D341Med (cell line): ENCODE results near the gene NKX2-4.
A peak's percentile ranks its signal among the peaks of the same experiment; 100 is the strongest.
"Not testable (repeated sequence)": the region's sequence is repeated elsewhere in the genome, so short reads cannot be mapped to it uniquely, and the experiment has no call there.

Experiments used
- DNase-seq: peaks from one replicate; pipeline ENCODE4 v3.0.0; 2012; ENCODE audit warnings: low spot score

Gene NKX2-4

GRCh38 chr20:21397341-21398108, at the start of gene NKX2-4:
NKX2-4 (minus strand) TSS chr20:21397526; CDS start chr20:21397399, 127 bp downstream.
- peak; percentile 82 for DNase-seq

GRCh38 chr20:21437816-21438215, 40.5 kb upstream of the NKX2-4 start:
- DNase-seq: no peak

- DNase-seq: no peak
Measured at GRCh38 chr20:21437248-21437647, 39.9 kb upstream of the NKX2-4 start.

DNA sequence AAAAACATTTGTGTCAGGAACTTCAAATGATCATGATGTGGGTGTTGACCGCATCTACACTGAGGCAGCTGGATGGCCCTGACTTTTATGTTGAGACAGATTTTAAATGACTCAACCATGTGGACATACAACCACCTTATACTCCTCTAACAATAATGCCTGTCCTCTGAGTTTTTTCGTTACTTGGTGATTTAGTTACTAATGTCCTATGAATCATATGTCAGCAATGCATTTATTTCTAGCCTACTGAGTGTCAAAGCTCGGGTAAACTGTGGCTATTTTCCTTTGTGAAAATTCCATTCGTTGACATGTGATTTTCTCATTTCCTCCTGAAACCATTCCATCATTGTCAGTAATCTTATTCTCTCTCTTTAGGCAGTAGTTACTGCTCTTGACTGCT, 38.9 kb upstream of the NKX2-4 start:
- no peak for DNase-seq

DNA sequence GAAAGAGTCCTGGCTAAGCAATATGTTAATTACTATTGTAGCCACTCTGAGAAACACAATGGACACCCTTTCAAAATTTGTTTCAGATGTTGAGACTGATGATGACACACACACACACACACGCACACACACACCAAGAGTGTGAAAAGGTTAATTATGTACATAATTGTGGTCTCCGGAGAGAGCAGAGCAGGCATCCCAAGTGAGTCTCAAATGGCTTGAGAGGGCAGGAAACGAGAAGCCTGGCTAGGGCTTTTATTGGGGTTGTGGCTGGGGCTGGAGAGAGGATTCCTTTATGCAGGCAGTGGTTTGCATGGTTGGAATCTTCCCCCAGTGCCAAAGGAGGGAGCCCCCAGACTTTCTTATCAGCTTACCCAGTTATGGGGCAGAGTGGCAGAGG, 38.2 kb upstream of the NKX2-4 start:
- DNase-seq: no peak

GRCh38 chr20:21433329-21433890, 36.1 kb upstream of the NKX2-4 start:
- no peak for DNase-seq

DNA sequence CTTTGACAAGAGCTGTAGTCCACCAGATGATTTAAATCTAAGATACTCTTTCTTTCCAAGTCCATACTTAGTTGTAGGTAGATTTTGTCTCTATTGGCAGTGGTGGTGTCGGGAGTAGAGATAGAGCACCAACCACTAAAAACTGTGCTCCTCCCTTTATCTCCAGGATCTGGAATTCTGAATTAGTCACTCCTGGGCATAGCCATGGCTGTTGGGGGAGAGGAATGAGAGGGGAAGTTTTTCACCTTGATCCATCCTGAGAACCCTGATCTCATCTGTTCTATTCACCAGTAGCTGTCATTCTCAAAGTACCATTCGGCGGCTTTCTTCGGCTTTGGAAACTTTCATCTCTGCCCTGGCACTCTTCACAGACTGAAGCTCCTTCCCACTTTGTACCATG, 35.6 kb upstream of the NKX2-4 start:
- no peak for DNase-seq

DNA sequence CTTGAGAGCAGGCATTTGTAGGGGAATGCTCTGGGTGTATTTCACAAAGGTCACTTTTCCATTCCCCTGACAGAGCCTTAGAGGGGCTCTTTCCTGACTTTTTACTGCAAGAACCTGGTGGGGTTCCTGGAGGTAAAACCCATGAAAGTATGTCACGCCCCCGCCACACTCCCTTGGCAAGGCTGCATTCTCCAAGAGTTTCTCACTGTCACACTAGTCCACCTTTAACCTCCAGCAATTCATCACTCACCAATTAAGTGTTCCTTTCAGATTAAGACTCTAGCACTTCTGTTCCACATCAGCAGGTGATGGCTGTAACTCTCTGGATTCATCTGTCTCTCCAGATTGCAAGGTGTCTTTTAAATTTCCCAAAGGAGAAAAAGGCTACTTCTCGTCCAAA, 32.7 kb upstream of the NKX2-4 start:
- no peak for DNase-seq

DNA sequence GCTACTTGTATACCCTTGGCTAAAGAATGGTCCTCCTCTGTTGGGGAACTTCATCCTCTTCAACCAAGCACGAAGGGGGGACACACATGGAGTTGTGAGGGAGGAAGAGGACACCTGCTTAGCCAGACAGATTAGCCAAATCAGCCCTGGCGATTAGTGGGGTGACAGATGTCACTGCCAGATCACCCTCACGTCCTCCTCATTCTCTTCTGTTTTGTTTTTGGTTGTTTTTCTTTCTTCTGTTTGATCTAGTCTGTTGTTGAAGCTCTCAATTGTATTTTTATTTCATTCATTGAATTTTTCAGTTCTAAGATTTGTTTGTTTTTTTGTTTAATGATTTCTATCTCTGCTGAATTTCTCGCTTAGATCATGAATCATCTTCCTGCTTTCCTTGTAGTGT, 27.5 kb upstream of the NKX2-4 start:
- no peak for DNase-seq

DNA sequence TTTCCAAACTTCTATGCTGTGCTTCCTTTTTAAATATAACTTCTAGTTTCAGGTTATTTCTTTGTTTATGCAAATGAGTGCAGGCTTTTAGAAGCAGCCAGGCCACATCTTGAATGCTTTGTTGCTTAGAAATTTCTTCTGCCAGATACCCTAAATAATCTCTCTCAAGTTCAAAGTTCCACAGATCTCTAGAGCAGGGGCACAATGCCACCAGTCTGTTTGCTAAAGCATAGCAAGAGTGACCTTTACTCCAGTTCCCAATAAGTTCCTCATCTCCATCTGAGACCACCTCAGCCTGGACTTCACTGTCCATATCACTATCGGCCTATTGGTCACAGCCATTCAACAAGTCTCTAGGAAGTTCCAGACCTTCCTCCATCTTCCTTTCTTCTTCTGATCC, 26.4 kb upstream of the NKX2-4 start:
- not testable (repeated sequence) for DNase-seq

DNA sequence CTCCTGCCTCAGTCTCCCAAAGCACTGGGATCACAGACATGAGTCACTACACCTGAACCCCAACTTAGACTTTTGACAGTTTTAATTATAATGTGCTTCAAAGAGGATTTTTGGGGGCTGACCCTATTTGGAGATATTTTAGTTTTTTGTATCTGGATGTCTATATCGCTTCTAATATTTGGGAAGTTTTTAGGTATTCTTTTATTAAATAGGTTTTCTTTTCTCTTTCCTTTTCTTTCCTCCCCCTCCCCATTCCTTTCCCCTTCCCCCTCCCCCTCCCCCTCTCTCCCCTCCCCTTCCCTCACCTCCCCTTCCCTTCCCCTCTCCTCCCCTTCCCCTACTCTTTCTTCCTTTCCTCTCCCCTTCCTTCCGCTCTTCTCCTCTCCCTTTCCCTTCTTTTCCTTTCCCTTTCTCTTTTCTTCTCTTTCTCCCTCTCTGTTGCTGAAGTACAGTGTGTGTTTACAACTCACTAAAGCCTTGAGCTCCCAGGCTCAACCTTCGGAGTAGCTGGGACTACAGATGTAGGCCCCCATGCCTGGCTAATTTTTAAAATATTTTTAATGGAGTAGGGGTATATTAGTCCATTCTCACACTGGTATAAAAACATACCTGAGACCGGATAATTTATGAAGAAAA, 24.4 kb upstream of the NKX2-4 start:
- no peak for DNase-seq

DNA sequence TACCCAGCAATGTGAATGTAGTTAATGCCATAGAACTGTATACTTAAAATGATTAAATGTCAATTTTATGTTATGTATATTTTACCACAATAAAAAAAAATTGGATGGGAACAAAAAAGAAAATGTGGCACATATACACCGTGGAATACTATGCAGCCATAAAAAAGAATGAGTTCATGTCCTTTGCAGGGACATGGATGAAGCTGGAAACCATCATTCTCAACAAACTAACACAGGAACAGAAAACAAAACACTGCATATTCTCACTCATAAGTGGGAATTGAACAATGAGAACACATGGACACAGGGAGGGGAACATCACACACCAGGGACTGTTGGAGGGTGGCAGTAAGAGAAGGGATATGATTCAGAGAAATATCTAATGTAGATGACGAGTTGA, 21.8 kb upstream of the NKX2-4 start:
- DNase-seq: not testable (repeated sequence)

GRCh38 chr20:21413996-21414395, 16.7 kb upstream of the NKX2-4 start:
- not testable (repeated sequence) for DNase-seq

GRCh38 chr20:21411725-21412124, 14.4 kb upstream of the NKX2-4 start:
- no peak for DNase-seq

GRCh38 chr20:21399005-21399475, 1.7 kb upstream of the NKX2-4 start:
- DNase-seq: no peak

GRCh38 chr20:21398109-21399004, 1.0 kb upstream of the NKX2-4 start:
- no peak for DNase-seq

DNA sequence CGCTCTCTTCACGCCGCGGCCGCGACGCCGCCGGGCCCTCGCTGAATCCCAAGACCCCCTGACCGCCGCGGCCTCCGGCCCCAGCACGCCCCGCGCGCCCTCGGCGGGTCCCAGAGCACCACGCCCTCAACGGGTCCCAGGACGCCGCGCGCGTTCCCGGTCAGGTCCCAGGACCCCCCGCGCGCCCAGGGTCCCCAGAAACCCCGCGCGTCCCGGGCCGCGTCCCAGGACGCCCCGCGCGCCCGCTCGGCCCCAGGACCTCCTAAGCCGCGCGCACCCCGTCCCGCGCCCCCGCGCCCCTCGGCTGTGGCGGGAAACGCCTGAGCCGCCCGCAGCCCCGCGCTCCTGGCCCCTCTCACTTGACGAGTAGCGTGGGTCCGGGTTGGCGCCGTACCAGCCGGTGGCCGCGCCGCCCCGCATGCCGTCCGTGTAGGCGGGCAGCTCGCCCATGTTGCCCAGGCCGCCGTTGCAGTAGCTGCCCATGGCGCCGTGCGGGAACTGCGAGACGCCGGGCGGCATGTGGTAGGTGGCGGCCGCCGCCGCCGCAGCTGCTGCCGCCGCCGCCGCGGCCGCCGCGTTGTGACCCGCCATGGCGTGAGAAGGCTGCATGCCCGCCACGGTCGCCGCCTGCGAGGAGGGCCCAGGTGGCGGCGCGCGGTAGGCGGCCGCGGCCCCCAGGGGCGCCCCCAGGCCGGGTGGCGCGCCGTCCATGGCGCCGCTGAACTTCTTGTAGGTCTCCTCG, 556 bp downstream of the NKX2-4 start:
- DNase-seq: peak; percentile 81

- peak; percentile 38 for DNase-seq
Measured at GRCh38 chr20:21395666-21396598, 1.4 kb downstream of the NKX2-4 start.

- DNase-seq: no peak
Measured at GRCh38 chr20:21395051-21395665, 2.2 kb downstream of the NKX2-4 start.

DNA sequence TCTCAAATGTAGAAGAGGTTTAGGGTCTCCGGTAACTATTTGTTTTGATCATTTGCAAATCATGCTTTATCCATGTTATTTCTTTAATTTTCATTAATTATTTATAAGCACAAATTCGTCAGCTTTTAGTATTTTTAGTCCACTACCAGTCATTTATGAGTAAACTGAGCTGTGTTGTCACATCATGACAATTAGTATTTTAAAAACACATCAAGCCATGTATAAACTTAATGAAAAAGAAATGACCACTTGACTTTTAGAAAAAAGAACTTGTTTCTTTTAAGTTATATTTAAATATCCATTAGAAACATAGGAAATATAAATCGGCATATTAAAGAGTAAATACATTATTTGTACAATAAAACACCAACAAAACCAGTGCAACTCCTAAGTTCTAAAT, 2.8 kb downstream of the NKX2-4 start:
- DNase-seq: no peak
